ENCODE results near the gene CHD6.

The CHD6 gene

GRCh38 chr20:41572010-41572572, 46.1 kb downstream of the CHD6 start:
- H3K79me1 ChIP-seq (replicated peaks; ENCODE audit: low read length, poor library complexity, severe bottlenecking): peaks cover 25% of the 10 kb centered on the region

GRCh38 chr20:41571006-41571405, 47.2 kb downstream of the CHD6 start:
- Histone ChIP-seq H2BK15ac (ENCODE audit: low read depth, poor library complexity, severe bottlenecking) (no peak overlapping the region), H4K8ac (ENCODE audit: low read length) (no peak overlapping the region), H3K4me1 (ENCODE audit: control insufficient read depth, insufficient read depth, low read depth, low read length) (peaks cover 7% of the 10 kb centered on the region), H3K4me2 (ENCODE audit: low read length, poor library complexity, severe bottlenecking) (no peak overlapping the region), H2AFZ (ENCODE audit: low read depth, low read length) (no peak overlapping the region), H3K9ac (ENCODE audit: low read length) (no peak overlapping the region), H3K36me3 (ENCODE audit: control insufficient read depth in 1 of 2, insufficient read depth in 2 of 2, low read depth in 1 of 2, low read length in 2 of 2) (peaks cover 4 to 12% of the 10 kb centered on the region in 2 experiments), H3K9me3 (ENCODE audit: control insufficient read depth, low read length) (peaks cover 6% of the 10 kb centered on the region), H3K27me3 (ENCODE audit: control insufficient read depth in 1 of 2, insufficient read depth in 1 of 2, low read length in 2 of 2) (no peaks in the 10 kb centered on the region), H2AK5ac (ENCODE audit: low read length, severe bottlenecking) (no peak overlapping the region), H4K91ac (ENCODE audit: low read length) (no peak overlapping the region), H2BK12ac (ENCODE audit: low read length in 2 of 2) (no peak overlapping the region), H3K23ac (ENCODE audit: low read length in 2 of 2) (no peak overlapping the region), H3K4ac (ENCODE audit: low read depth in 1 of 2, low read length in 2 of 2) (no peak overlapping the region), H3K4me3 (ENCODE audit: insufficient read depth in 1 of 2, low read depth in 1 of 2, low read length in 2 of 2) (no peak overlapping the region), H2BK5ac (ENCODE audit: low read depth, low read length, poor library complexity, severe bottlenecking) (no peak overlapping the region), H2BK120ac (ENCODE audit: low read depth, low read length) (no peak overlapping the region), H3K79me1 (replicated peaks; ENCODE audit: low read length, poor library complexity, severe bottlenecking) (peaks cover 33% of the 10 kb centered on the region), H3K18ac (ENCODE audit: low read depth in 1 of 2, low read length in 2 of 2) (no peak overlapping the region), H3K14ac (ENCODE audit: low read length in 2 of 2) (no peak overlapping the region), H3K27ac (ENCODE audit: low read length, poor library complexity, severe bottlenecking) (no peak overlapping the region)
- no peak for DNase-seq
- 98% methylated on average over 2 of the region's 2 CpGs for WGBS

More at GRCh38 chr20:41572010-41572572, 46.1 kb downstream of the CHD6 start:
- no peak for DNase-seq
- Histone ChIP-seq H3K9me3 (ENCODE audit: control insufficient read depth, low read length) (peaks cover 6% of the 10 kb centered on the region), H2AK5ac (ENCODE audit: low read length, severe bottlenecking) (no peak overlapping the region), H3K4me3 (ENCODE audit: insufficient read depth in 1 of 2, low read depth in 1 of 2, low read length in 2 of 2) (peak overlapping the region in 1 of 2 experiments; percentile 1), H4K91ac (ENCODE audit: low read length) (no peak overlapping the region), H3K18ac (ENCODE audit: low read depth in 1 of 2, low read length in 2 of 2) (no peak overlapping the region), H3K23ac (ENCODE audit: low read length in 2 of 2) (no peak overlapping the region), H2BK12ac (ENCODE audit: low read length in 2 of 2) (no peak overlapping the region), H3K4me2 (ENCODE audit: low read length, poor library complexity, severe bottlenecking) (no peak overlapping the region), H3K4me1 (ENCODE audit: control insufficient read depth, insufficient read depth, low read depth, low read length) (peaks cover 7% of the 10 kb centered on the region), H4K8ac (ENCODE audit: low read length) (no peak overlapping the region), H2BK120ac (ENCODE audit: low read depth, low read length) (no peak overlapping the region), H2BK5ac (ENCODE audit: low read depth, low read length, poor library complexity, severe bottlenecking) (no peak overlapping the region), H3K36me3 (ENCODE audit: control insufficient read depth in 1 of 2, insufficient read depth in 2 of 2, low read depth in 1 of 2, low read length in 2 of 2) (peaks cover 2 to 6% of the 10 kb centered on the region in 2 experiments), H3K9ac (ENCODE audit: low read length) (no peak overlapping the region), H3K14ac (ENCODE audit: low read length in 2 of 2) (no peak overlapping the region), H3K27ac (ENCODE audit: low read length, poor library complexity, severe bottlenecking) (no peak overlapping the region), H3K4ac (ENCODE audit: low read depth in 1 of 2, low read length in 2 of 2) (no peak overlapping the region), H2AFZ (ENCODE audit: low read depth, low read length) (no peak overlapping the region), H2BK15ac (ENCODE audit: low read depth, poor library complexity, severe bottlenecking) (no peak overlapping the region), H3K27me3 (ENCODE audit: control insufficient read depth in 1 of 2, insufficient read depth in 1 of 2, low read length in 2 of 2) (no peaks in the 10 kb centered on the region)
- WGBS: 100% methylated on average over 2 of the region's 3 CpGs

GRCh38 chr20:41570557-41570956, 47.6 kb downstream of the CHD6 start:
- Histone ChIP-seq H3K4me1 (ENCODE audit: control insufficient read depth, insufficient read depth, low read depth, low read length) (peaks cover 7% of the 10 kb centered on the region), H3K23ac (ENCODE audit: low read length in 2 of 2) (no peak overlapping the region), H4K91ac (ENCODE audit: low read length) (no peak overlapping the region), H3K14ac (ENCODE audit: low read length in 2 of 2) (no peak overlapping the region), H2AFZ (ENCODE audit: low read depth, low read length) (no peak overlapping the region), H3K36me3 (ENCODE audit: control insufficient read depth in 1 of 2, insufficient read depth in 2 of 2, low read depth in 1 of 2, low read length in 2 of 2) (peaks cover 4 to 12% of the 10 kb centered on the region in 2 experiments), H3K4ac (ENCODE audit: low read depth in 1 of 2, low read length in 2 of 2) (no peak overlapping the region), H3K9ac (ENCODE audit: low read length) (no peak overlapping the region), H2BK120ac (ENCODE audit: low read depth, low read length) (no peak overlapping the region), H3K27ac (ENCODE audit: low read length, poor library complexity, severe bottlenecking) (no peak overlapping the region), H3K4me2 (ENCODE audit: low read length, poor library complexity, severe bottlenecking) (no peak overlapping the region), H3K27me3 (ENCODE audit: control insufficient read depth in 1 of 2, insufficient read depth in 1 of 2, low read length in 2 of 2) (no peaks in the 10 kb centered on the region), H2BK5ac (ENCODE audit: low read depth, low read length, poor library complexity, severe bottlenecking) (no peak overlapping the region), H2BK15ac (ENCODE audit: low read depth, poor library complexity, severe bottlenecking) (no peak overlapping the region), H3K18ac (ENCODE audit: low read depth in 1 of 2, low read length in 2 of 2) (no peak overlapping the region), H2AK5ac (ENCODE audit: low read length, severe bottlenecking) (no peak overlapping the region), H3K4me3 (ENCODE audit: insufficient read depth in 1 of 2, low read depth in 1 of 2, low read length in 2 of 2) (no peak overlapping the region), H3K79me1 (replicated peaks; ENCODE audit: low read length, poor library complexity, severe bottlenecking) (peaks cover 37% of the 10 kb centered on the region), H4K8ac (ENCODE audit: low read length) (no peak overlapping the region), H2BK12ac (ENCODE audit: low read length in 2 of 2) (no peak overlapping the region), H3K9me3 (ENCODE audit: control insufficient read depth, low read length) (peaks cover 6% of the 10 kb centered on the region)
- DNase-seq: no peak

GRCh38 chr20:41567615-41568014, 50.6 kb downstream of the CHD6 start:
- no peak overlapping the region for H2BK12ac ChIP-seq (ENCODE audit: low read length in 2 of 2)
- WGBS: 100% methylated on average over 1 of the region's 2 CpGs
- H3K27ac ChIP-seq (ENCODE audit: low read length, poor library complexity, severe bottlenecking): no peak overlapping the region
- no peak overlapping the region for H4K8ac ChIP-seq (ENCODE audit: low read length)
- no peak overlapping the region for H2AK5ac ChIP-seq (ENCODE audit: low read length, severe bottlenecking)
- no peaks in the 10 kb centered on the region for H3K27me3 ChIP-seq (ENCODE audit: control insufficient read depth in 1 of 2, insufficient read depth in 1 of 2, low read length in 2 of 2)
- no peak overlapping the region for H2BK15ac ChIP-seq (ENCODE audit: low read depth, poor library complexity, severe bottlenecking)
- no peak overlapping the region for H2AFZ ChIP-seq (ENCODE audit: low read depth, low read length)
- no peak overlapping the region for H4K91ac ChIP-seq (ENCODE audit: low read length)
- H3K36me3 ChIP-seq (ENCODE audit: control insufficient read depth in 1 of 2, insufficient read depth in 2 of 2, low read depth in 1 of 2, low read length in 2 of 2): peaks cover 4 to 12% of the 10 kb centered on the region in 2 experiments
- H2BK120ac ChIP-seq (ENCODE audit: low read depth, low read length): no peak overlapping the region
- H3K14ac ChIP-seq (ENCODE audit: low read length in 2 of 2): no peak overlapping the region
- no peak overlapping the region for H3K4ac ChIP-seq (ENCODE audit: low read depth in 1 of 2, low read length in 2 of 2)
- H3K79me1 ChIP-seq (replicated peaks; ENCODE audit: low read length, poor library complexity, severe bottlenecking): peaks cover 39% of the 10 kb centered on the region
- H3K9me3 ChIP-seq (ENCODE audit: control insufficient read depth, low read length): no peaks in the 10 kb centered on the region
- H3K4me2 ChIP-seq (ENCODE audit: low read length, poor library complexity, severe bottlenecking): no peak overlapping the region
- peaks cover 7% of the 10 kb centered on the region for H3K4me1 ChIP-seq (ENCODE audit: control insufficient read depth, insufficient read depth, low read depth, low read length)
- no peak overlapping the region for H3K9ac ChIP-seq (ENCODE audit: low read length)
- DNase-seq: no peak
- H3K4me3 ChIP-seq (ENCODE audit: insufficient read depth in 1 of 2, low read depth in 1 of 2, low read length in 2 of 2): no peak overlapping the region
- H2BK5ac ChIP-seq (ENCODE audit: low read depth, low read length, poor library complexity, severe bottlenecking): no peak overlapping the region
- H3K18ac ChIP-seq (ENCODE audit: low read depth in 1 of 2, low read length in 2 of 2): no peak overlapping the region
- no peak overlapping the region for H3K23ac ChIP-seq (ENCODE audit: low read length in 2 of 2)
